NCI-H187 (cell line): ENCODE results near the gene AIP.
A peak's percentile ranks its signal among the peaks of the same experiment; 100 is the strongest.

ENCODE experiments used
- DNase-seq, 2 experiments: peaks; one replicate each; lab custom pipeline; 2025; lab: John Stamatoyannopoulos, UW

Gene AIP

DNA sequence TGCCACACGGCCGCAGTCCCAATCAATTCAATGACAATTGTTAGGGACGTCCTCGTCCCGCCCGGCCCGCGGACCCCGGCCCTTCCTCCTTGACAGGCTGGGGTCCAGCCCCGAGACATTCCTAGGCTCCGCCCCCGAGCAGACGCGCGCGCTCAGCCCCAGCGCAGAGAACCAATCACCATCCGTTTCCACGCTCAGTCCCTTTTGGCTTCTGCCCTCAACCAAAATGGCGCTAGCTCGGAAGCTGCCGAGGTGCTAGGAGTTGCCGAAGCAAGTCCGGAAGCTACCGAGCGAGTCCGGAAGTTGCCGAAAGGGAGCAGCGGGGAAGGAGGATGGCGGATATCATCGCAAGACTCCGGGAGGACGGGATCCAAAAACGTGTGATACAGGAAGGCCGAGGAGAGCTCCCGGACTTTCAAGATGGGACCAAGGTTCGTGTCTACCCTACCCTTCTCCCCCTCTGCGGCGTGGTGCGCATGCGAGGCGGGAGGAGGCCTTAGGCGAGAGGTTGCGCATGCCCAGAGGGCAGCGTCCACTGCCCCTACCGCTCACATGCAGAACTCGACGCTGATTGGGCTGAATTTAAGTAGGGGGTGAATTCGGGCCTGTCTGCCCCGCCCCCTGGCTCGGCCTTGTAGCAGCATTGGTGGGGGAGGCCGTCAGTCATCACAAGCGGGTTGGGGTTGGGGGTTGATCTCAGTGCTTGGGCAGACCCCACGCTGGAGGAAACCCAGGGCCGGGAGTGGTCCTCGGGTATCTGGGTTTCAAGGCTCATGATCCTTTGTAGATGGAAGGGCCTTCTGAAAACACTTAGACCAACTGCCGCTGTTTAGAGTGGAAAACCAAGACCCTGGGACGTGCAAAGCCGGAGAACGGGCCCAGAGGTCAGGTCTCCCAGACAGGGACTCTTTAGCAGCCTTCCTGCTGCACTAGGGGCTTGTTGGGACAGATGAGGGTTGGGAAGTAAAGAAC is at the start of gene AIP:
TSS of gene AIP (plus strand) at position 200 of the 972 bp plus-strand sequence. CDS start at position 333, 133 bp downstream.
- DNase-seq: peak; percentile 90 to 91

DNA sequence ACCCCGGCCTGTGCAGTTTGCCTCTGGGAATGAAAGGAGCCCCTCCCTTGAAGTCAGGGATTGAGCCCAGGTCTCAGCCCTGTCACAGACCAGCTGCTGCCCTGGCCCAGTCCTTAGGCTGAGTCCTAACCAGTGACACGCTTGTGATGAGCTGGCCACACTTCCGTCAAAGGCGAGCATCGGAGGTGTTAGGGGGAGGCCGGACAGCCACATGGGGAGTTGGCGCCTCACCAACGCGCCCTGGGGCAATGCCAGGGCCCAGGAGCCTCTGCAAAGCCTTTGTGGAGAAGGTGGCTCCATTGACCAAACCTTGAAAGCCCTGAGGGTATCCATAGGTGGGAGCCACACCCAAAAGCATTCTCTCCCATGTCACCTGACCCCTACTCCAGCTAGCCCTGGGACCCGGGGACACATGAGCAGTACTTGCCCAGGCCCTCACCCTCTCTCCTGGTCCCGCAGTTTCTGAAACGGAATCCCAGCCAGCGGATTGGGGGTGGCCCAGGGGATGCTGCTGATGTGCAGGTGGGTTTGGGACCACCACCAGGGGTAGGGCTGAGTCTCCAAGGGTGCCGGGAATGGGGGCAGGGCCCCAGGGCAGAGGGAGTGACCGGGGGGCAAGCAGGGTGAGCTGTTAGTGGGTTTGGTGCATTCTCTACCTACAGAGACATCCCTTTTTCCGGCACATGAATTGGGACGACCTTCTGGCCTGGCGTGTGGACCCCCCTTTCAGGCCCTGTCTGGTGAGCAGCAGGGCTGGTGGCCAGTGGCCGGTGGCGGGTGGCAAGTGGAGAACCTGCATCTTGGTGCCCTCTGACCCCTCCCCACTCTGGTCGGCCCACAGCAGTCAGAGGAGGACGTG is 49.1 kb upstream of the AIP start:
- DNase-seq: no peak

DNA sequence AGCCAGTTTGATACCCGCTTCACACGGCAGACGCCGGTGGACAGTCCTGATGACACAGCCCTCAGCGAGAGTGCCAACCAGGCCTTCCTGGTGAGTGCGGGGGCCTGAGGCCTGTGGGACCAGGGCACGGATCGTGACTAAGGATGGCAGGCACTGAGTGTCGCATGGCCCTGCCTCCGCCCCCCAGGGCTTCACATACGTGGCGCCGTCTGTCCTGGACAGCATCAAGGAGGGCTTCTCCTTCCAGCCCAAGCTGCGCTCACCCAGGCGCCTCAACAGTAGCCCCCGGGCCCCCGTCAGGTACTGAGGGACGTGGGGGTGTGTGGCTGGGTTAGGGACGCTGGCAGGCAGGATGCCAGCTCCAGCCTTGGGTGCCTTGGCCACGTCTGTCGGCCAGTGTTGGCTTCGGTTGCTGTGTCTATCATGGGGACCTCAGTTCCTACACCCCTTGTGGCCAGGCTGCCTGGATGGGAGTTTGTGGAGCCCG is 48.4 kb upstream of the AIP start:
- no peak for DNase-seq

DNA sequence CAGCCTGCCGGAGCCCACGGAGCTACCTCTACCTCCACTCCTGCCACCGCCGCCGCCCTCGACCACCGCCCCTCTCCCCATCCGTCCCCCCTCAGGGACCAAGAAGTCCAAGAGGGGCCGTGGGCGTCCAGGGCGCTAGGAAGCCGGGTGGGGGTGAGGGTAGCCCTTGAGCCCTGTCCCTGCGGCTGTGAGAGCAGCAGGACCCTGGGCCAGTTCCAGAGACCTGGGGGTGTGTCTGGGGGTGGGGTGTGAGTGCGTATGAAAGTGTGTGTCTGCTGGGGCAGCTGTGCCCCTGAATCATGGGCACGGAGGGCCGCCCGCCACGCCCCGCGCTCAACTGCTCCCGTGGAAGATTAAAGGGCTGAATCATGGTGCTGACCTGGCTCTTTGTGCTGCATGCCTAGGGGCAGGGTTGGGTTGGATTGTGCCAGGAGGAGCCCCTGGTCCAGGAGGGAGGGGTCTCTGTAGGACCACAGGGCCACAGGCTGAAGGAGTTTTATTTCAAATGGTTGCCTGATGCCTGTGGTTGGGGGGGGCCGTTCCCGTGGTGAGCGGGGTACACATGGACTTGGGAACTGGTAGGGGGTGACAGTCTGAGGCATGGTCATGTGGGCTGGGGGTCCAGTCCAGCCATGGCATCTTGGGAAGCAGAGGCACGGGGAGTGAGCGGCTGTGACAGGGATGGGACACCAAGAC is 47.6 kb upstream of the AIP start:
- DNase-seq: no peak

- no peak for DNase-seq
These were observed 46.9 kb upstream of the AIP start for GRCh38 chr11:67435727-67436458.

DNA sequence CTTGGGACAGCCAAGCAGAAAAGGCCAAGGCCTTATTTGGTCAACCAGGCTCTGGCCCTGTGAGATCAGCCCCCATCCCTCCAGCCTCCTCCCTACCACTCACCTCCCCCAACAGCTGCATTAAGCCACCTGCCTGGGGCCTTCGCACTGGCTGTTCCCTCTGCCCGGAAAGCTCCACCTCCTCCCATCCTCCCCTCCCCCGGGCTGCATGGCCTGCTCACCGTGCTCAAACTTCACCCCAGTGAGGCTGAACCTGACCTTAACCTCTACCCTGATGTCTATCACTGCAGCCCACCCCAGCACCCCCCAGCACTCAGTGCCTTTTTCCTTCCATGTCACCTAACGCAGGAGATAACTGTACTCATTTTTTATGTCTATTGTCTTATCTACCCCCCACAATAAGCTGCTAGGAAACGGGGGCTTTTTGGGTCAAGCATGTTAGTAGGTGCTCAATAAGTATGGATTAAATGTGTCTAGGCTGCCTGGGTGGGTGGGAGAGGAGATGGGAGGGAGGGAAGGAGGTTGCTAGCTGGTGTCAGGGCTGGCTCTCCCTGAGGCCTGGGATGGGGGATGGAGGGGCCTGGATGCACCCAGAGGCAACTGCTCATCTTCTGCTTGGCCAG is 46.3 kb upstream of the AIP start:
- DNase-seq: no peak

DNA sequence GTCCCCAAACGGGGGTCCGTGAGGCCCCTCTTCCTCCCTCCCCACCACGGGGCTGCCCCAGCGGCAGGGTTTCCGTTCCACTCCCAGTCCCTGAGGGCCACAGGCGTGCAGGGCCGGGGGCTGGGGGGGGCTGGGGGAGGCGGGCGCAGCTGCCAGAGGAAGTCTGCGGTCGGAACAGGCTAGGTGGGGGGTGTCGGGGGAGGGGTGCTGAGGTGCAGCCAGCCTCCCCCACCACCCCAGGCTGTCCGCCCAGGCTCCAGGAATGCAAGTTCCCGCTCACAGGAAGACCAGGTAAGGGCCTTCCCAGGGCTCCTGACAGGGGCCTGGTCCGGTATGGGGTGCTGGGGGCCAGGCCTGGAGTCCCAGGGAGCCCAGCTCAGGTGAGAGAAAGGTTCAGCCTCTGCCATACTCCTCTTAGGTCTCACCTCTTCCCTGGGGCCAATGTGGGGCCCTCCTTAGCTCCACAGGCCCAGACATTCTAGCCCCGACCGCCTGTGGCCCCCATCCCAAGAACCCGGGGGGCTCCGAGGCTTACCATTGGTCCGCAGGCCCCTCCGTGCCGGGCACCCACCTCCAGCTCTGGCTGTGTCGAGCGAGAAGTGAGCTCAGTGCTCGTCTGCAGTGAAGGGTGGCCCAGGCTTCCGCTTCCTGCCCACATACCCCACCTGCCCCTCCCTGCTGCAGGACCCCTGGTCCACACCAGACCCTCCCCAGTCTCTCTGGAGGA is 45.6 kb upstream of the AIP start, which contains the start of gene PTPRCAP:
TSS of gene PTPRCAP (minus strand) at position 601 of the 727 bp plus-strand sequence. CDS start at position 538, 63 bp downstream.
- DNase-seq: no peak

- no peak for DNase-seq
These were observed 45.0 kb upstream of the AIP start for GRCh38 chr11:67437809-67438157.

GRCh38 chr11:67438158-67438902 is 44.5 kb upstream of the AIP start:
- no peak for DNase-seq

- DNase-seq: no peak
These were observed 43.3 kb upstream of the AIP start for GRCh38 chr11:67439321-67440228.

DNA sequence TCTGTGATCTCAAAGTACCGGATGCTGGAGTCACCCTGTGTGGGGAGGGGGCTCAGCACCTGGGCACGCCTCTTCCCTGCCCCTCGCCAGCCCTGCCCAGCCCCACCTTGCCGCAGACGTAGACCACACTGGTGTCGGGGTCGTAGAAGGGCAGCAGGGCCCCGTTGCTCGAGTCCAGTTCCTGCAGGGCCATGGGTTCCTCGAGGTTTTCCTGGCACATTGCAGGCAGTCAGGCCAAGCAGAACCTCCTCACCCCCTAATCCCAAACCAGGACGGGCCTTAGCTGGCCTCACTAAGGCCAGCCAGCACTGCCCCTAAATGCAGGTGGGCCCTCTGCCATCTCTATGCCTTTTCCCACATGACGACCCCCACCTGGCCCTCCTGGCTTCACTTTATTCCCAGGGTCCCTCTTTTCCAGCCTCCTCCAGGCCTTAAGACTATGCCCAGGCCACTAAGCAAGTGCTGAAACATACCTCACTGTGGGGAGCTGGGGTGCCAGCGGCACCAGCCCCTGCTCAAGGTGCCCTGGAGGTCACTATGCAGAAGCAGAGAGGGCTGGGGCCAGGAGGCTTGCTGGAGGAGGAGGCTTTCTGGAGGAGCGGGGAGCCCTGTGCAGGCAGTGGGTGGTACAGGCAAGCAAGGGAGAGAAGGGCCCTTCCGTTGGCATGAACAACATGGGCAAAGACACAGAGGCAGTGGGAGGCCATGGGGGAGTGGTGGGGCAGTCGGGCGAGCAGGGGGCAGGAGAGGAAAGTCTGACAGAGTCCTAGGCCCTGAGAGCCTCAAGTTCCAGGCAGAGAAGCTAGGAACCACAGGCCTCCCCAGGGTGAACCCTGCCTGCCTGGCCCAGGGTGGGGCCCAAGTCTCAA is 42.4 kb upstream of the AIP start:
- no peak for DNase-seq

DNA sequence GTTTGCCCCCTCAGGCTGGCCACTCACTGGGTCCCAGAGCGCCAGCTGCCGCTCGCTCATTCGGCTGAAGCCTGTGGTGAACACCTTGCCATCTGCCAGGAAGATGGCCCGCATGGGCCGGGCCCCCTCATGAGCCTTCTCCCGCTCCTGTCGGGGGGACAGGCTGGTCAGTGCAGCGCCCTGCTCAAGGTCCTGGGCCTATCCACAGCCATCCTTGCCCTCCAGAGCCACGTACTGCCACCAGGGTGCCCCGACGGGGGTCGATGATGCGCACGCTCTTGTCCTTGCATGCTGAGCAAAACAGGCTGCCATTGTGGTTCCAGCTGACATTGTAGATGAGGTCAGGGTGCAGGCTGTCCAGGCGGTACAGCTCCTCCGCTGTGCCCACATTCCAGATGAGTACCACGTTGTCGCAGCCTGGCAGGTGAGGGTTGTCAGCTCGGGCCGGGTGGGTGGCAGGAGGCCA is 41.7 kb upstream of the AIP start:
- DNase-seq: no peak

DNA sequence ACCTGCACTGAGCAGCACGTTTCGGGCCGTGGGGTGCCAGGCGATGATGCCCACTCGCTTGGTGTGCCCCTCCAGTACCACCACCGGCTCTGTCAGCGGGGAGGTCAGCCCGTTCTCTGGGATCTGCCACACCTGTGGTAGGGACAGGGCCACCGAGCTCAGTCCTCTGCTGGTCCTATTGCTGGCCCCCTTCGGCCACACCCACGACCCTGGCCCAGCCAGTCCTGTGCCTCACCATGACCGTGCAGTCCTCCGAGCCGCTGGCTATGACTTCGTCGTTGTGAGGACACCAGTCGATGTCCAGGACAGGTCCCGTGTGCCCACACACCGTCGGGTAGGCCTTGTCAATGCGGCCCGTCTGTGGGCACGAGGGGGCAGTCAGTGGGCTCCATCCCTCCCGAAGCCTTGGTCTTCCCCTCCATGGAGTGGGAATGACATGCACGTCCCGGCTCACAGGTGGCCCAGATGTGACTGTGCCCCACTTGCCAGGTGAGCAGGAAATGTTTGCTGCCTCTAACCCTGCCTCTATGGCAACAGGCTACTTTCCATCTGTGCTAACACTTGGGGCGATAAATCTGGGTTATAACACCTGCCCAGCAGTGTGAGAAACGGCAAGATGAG is 41.0 kb upstream of the AIP start:
- DNase-seq: no peak

DNA sequence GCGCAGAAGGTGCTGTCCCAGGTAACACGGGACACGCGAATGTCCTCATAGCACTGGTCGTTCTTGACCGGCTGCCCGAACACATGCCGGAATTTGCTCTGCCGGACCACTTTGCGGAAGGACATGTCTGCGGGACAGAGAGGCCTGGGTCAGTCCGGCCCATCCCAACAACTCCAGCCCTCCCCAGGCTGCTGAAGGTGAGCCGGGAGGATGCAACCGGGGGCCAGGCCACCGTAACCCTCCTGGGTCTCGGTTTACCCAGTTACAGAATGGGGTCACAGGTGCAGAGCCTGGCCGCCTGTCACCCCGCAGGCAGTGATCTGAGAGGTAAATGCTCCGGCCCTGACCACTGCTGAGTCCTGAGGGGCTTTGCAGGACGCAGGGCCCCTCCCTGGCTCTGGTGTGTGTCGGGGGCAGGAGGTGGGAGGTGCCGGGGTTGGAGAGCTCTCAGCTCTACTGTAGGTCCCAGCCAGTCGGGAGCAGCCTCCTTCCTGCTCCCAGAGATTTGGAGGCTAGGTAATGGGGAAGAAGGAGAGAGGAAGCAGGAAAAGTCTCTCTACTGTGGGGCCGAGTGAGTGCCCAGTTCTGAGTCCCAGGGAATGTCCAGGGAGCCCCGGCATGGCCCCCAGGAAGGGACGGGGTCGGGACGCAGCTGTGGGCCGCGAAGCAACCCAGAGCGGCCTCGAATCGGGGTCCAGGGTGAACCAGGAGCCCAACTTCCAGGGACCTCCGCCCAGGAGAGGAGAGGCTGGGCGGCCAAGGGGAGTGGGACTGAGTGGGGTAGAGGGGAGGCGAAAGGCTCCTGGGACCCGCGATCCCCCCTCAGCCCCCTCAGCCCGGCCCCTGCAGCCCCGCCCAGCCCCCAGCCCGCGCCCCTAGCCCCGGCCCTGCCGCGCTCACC is 40.1 kb upstream of the AIP start:
- DNase-seq: no peak

DNA sequence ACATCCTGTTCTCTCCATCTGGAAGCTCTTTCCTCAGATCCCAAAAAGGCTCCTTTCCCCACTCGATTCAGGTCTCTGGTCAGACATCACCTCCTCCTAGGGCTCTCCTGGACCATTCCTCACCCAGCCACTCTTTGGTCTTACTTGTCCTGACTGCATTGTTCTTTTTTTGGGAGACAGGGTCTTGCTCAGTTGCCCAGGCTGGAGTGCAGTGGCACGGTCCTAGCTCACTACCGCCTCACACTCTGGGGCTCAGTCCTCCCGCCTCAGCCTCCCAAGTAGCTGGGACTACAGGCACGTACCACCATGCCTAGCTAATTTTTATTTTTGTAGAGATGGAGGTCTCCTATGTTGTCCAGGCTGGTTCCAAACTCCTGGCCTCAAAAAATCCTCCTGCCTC is 37.3 kb upstream of the AIP start:
- no peak for DNase-seq

DNA sequence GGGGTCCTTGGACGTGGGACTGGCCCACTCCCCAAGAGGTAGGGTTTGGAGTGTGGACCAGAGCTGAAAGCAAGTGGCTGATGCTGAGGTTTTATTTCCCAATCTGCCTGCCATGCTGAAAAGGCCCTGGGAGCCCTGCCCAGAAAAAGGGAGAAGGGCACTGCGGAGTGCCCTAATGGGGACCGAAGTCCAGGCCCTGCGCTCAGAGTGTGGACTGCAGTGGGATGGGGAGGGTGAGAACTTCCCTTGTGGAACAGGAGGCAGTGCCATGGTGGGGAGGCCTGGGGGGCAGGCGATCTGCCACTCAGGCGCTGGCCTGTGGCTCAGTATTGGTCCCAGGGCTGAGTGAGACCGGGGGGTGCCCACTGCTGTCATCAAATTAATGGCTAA is 34.6 kb upstream of the AIP start:
- DNase-seq: no peak
